HEK293 (cell line): ENCODE results near the gene ARL16.

ENCODE experiments used
- OSR2 ChIP-seq: fragments of 450-650 bp; formaldehyde crosslinking; IDR thresholded peaks from 2 replicates; pipeline ENCODE4 v1.5.1; 2016; ENCODE audit warnings: missing biosample characterization, missing genetic modification characterization
- YY1 ChIP-seq: fragments of 450-650 bp; formaldehyde crosslinking; IDR thresholded peaks from 2 replicates; pipeline ENCODE4 v1.5.1; 2018; ENCODE audit warnings: missing biosample characterization, missing genetic modification characterization
- ZBTB8A ChIP-seq: fragments of 450-650 bp; formaldehyde crosslinking; IDR thresholded peaks from 2 replicates; pipeline ENCODE4 v1.5.1; 2016; ENCODE audit warnings: missing biosample characterization, missing genetic modification characterization
- ZNF184 ChIP-seq: fragments of 450-650 bp; IDR thresholded peaks from 2 replicates; pipeline ENCODE4 v1.5.1; 2018; ENCODE audit warnings: missing biosample characterization, mild to moderate bottlenecking, missing genetic modification characterization
- ZNF274 ChIP-seq, 2 experiments: fragments of 200-500 bp in 1 of 2; fragments of 450-650 bp in 1 of 2; sonication (Bioruptor generic) in 1 of 2; formaldehyde crosslinking in 1 of 2; IDR thresholded peaks; 2 replicates each; pipeline versions ENCODE4 v1.5.1 to v1.6.1; 2014 to 2016; ENCODE audit warnings: borderline replicate concordance in 1 of 2, inconsistent platforms in 1 of 2, low read length in 1 of 2, missing biosample characterization in 1 of 2, missing genetic modification characterization in 1 of 2
- ZNF677 ChIP-seq: fragments of 450-650 bp; IDR thresholded peaks from 2 replicates; pipeline ENCODE4 v1.5.0; 2018; ENCODE audit warnings: missing biosample characterization, mild to moderate bottlenecking, missing genetic modification characterization, moderate library complexity
- TF ChIP-seq, protein P1 (sequence below): fragments of 450-650 bp; formaldehyde crosslinking; IDR thresholded peaks from 2 replicates; pipeline ENCODE4 v1.5.1; 2016; ENCODE audit warnings: missing biosample characterization, missing genetic modification characterization
- TF ChIP-seq, protein P2 (sequence below): fragments of 450-650 bp; formaldehyde crosslinking; IDR thresholded peaks from 2 replicates; pipeline ENCODE4 v1.5.1; 2016; ENCODE audit warnings: missing biosample characterization, missing genetic modification characterization
- TF ChIP-seq, protein P3 (sequence below): fragments of 450-650 bp; formaldehyde crosslinking; IDR thresholded peaks from 2 replicates; pipeline ENCODE4 v1.5.1; 2016; ENCODE audit warnings: missing biosample characterization, missing genetic modification characterization
- TF ChIP-seq, protein P4 (sequence below): fragments of 450-650 bp; formaldehyde crosslinking; IDR thresholded peaks from 2 replicates; pipeline ENCODE4 v1.5.1; 2017; ENCODE audit warnings: missing biosample characterization, missing genetic modification characterization
- TF ChIP-seq, protein P5 (sequence below): fragments of 450-650 bp; formaldehyde crosslinking; IDR thresholded peaks from 2 replicates; pipeline ENCODE4 v1.5.1; 2016; ENCODE audit warnings: missing biosample characterization, missing genetic modification characterization
- TF ChIP-seq, protein P6 (sequence below): fragments of 450-650 bp; formaldehyde crosslinking; IDR thresholded peaks from 2 replicates; pipeline ENCODE4 v1.5.1; 2016; ENCODE audit warnings: missing biosample characterization, missing genetic modification characterization

DNA sequence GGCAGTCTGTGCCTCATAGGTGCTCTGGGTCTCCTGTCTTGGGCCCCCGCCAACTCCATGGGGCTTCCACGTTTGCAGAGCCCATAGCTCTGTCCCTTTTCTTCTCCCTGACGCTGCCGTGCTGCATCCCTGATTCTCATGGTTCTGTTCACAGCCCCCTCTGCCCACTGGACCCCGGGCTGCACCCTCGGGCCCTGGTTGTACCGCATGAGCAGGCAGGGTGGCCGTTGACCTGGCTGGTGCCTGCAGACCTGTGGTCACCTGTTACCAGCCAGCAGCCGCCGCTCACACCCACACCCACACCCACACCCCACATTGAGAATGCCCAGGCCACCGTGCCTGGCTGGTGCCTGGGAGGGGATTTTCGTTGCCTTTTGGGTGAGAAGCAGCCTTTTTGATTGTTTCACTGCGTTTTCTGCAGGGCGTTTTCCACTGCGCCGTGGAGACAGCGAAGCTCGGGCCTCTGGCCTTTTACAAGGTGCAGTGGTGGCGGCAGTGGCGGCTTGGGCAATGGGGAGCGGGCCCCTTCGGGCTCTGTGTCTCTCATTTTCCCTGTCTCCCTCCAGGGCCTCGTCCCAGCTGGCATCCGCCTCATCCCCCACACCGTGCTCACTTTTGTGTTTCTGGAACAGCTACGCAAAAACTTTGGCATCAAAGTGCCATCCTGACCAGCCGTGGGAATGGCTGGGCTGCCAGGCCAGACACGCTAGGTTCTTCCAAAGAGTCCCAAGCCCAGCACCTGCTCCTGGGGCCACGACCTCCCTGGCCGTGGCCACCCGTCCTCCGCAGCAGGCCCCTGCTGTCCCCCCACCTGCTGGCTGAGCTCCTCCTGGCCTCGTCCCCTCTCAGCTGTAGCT, 36.0 kb upstream of the ARL16 start:
- TF ChIP-seq, protein P1, sequence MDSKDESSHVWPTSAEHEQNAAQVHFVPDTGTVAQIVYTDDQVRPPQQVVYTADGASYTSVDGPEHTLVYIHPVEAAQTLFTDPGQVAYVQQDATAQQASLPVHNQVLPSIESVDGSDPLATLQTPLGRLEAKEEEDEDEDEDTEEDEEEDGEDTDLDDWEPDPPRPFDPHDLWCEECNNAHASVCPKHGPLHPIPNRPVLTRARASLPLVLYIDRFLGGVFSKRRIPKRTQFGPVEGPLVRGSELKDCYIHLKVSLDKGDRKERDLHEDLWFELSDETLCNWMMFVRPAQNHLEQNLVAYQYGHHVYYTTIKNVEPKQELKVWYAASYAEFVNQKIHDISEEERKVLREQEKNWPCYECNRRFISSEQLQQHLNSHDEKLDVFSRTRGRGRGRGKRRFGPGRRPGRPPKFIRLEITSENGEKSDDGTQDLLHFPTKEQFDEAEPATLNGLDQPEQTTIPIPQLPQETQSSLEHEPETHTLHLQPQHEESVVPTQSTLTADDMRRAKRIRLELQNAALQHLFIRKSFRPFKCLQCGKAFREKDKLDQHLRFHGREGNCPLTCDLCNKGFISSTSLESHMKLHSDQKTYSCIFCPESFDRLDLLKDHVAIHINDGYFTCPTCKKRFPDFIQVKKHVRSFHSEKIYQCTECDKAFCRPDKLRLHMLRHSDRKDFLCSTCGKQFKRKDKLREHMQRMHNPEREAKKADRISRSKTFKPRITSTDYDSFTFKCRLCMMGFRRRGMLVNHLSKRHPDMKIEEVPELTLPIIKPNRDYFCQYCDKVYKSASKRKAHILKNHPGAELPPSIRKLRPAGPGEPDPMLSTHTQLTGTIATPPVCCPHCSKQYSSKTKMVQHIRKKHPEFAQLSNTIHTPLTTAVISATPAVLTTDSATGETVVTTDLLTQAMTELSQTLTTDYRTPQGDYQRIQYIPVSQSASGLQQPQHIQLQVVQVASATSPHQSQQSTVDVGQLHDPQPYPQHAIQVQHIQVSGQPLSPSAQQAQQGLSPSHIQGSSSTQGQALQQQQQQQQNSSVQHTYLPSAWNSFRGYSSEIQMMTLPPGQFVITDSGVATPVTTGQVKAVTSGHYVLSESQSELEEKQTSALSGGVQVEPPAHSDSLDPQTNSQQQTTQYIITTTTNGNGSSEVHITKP (tag by site-specific recombination): no peak
- TF ChIP-seq, protein P2, sequence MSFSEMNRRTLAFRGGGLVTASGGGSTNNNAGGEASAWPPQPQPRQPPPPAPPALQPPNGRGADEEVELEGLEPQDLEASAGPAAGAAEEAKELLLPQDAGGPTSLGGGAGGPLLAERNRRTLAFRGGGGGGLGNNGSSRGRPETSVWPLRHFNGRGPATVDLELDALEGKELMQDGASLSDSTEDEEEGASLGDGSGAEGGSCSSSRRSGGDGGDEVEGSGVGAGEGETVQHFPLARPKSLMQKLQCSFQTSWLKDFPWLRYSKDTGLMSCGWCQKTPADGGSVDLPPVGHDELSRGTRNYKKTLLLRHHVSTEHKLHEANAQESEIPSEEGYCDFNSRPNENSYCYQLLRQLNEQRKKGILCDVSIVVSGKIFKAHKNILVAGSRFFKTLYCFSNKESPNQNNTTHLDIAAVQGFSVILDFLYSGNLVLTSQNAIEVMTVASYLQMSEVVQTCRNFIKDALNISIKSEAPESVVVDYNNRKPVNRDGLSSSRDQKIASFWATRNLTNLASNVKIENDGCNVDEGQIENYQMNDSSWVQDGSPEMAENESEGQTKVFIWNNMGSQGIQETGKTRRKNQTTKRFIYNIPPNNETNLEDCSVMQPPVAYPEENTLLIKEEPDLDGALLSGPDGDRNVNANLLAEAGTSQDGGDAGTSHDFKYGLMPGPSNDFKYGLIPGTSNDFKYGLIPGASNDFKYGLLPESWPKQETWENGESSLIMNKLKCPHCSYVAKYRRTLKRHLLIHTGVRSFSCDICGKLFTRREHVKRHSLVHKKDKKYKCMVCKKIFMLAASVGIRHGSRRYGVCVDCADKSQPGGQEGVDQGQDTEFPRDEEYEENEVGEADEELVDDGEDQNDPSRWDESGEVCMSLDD: no peak
- TF ChIP-seq, protein P3, sequence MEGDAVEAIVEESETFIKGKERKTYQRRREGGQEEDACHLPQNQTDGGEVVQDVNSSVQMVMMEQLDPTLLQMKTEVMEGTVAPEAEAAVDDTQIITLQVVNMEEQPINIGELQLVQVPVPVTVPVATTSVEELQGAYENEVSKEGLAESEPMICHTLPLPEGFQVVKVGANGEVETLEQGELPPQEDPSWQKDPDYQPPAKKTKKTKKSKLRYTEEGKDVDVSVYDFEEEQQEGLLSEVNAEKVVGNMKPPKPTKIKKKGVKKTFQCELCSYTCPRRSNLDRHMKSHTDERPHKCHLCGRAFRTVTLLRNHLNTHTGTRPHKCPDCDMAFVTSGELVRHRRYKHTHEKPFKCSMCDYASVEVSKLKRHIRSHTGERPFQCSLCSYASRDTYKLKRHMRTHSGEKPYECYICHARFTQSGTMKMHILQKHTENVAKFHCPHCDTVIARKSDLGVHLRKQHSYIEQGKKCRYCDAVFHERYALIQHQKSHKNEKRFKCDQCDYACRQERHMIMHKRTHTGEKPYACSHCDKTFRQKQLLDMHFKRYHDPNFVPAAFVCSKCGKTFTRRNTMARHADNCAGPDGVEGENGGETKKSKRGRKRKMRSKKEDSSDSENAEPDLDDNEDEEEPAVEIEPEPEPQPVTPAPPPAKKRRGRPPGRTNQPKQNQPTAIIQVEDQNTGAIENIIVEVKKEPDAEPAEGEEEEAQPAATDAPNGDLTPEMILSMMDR (tag by site-specific recombination): no peak
- no peak for TF ChIP-seq YY1 (tag by site-specific recombination)
- TF ChIP-seq OSR2 (tag by site-specific recombination): no peak
- TF ChIP-seq ZNF184: no peak
- TF ChIP-seq, protein P4, sequence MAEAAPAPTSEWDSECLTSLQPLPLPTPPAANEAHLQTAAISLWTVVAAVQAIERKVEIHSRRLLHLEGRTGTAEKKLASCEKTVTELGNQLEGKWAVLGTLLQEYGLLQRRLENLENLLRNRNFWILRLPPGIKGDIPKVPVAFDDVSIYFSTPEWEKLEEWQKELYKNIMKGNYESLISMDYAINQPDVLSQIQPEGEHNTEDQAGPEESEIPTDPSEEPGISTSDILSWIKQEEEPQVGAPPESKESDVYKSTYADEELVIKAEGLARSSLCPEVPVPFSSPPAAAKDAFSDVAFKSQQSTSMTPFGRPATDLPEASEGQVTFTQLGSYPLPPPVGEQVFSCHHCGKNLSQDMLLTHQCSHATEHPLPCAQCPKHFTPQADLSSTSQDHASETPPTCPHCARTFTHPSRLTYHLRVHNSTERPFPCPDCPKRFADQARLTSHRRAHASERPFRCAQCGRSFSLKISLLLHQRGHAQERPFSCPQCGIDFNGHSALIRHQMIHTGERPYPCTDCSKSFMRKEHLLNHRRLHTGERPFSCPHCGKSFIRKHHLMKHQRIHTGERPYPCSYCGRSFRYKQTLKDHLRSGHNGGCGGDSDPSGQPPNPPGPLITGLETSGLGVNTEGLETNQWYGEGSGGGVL: no peak
- TF ChIP-seq, protein P5, sequence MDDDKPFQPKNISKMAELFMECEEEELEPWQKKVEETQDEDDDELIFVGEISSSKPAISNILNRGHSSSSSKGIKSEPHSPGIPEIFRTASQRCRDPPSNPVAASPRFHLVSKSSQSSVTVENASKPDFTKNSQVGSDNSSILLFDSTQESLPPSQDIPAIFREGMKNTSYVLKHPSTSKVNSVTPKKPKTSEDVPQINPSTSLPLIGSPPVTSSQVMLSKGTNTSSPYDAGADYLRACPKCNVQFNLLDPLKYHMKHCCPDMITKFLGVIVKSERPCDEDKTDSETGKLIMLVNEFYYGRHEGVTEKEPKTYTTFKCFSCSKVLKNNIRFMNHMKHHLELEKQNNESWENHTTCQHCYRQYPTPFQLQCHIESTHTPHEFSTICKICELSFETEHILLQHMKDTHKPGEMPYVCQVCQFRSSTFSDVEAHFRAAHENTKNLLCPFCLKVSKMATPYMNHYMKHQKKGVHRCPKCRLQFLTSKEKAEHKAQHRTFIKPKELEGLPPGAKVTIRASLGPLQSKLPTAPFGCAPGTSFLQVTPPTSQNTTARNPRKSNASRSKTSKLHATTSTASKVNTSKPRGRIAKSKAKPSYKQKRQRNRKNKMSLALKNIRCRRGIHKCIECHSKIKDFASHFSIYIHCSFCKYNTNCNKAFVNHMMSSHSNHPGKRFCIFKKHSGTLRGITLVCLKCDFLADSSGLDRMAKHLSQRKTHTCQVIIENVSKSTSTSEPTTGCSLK: no peak
- TF ChIP-seq, protein P6, sequence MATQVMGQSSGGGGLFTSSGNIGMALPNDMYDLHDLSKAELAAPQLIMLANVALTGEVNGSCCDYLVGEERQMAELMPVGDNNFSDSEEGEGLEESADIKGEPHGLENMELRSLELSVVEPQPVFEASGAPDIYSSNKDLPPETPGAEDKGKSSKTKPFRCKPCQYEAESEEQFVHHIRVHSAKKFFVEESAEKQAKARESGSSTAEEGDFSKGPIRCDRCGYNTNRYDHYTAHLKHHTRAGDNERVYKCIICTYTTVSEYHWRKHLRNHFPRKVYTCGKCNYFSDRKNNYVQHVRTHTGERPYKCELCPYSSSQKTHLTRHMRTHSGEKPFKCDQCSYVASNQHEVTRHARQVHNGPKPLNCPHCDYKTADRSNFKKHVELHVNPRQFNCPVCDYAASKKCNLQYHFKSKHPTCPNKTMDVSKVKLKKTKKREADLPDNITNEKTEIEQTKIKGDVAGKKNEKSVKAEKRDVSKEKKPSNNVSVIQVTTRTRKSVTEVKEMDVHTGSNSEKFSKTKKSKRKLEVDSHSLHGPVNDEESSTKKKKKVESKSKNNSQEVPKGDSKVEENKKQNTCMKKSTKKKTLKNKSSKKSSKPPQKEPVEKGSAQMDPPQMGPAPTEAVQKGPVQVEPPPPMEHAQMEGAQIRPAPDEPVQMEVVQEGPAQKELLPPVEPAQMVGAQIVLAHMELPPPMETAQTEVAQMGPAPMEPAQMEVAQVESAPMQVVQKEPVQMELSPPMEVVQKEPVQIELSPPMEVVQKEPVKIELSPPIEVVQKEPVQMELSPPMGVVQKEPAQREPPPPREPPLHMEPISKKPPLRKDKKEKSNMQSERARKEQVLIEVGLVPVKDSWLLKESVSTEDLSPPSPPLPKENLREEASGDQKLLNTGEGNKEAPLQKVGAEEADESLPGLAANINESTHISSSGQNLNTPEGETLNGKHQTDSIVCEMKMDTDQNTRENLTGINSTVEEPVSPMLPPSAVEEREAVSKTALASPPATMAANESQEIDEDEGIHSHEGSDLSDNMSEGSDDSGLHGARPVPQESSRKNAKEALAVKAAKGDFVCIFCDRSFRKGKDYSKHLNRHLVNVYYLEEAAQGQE: no peak
- no peak for TF ChIP-seq ZNF677 (tag by site-specific recombination)
- TF ChIP-seq ZNF274 (IDR thresholded peaks at IDR 0.05; ENCODE audit: low read length): no peak
- no peak for TF ChIP-seq ZNF274 (tag by site-specific recombination; IDR thresholded peaks at IDR 0.05; ENCODE audit: borderline replicate concordance)
- 0 out of 2 replicates have a peak, but pooled peaks have one; percentile 11 for TF ChIP-seq ZBTB8A (tag by site-specific recombination)
